K562 (cell line): ENCODE data around the gene PPIP5K2. TPM values are rescaled to one million over a fixed set of nuclear protein-coding genes. Genes with fewer than 3 reads are reported as not detected.
A peak's percentile ranks its signal among the peaks of the same experiment; 100 is the strongest.

Experiments used
- ATAC-seq: fragments of 200-7000 bp; cut with Tn5 transposase; 3 replicates; pipeline ENCODE4 v1.9.1; 2020; ENCODE audit warnings: moderate library complexity
- BruUV-seq: library from RNA; stranded (reverse); fragments of 400-500 nt; replicated peaks from 2 replicates; lab custom pipeline; 2021; lab: Mats Ljungman, UMichigan
- CTCF ChIA-PET: fragments of 300-600 bp; formaldehyde crosslinking; extraction: SDS; loops from one replicate; lab custom pipeline; 2021; ENCODE audit warnings: low intra/inter-chr PET ratio; lab: Yijun Ruan, JAX
- POLR2A ChIA-PET: fragments of 300-600, 350-650 bp; sonication (Branson Sonifier 250); formaldehyde crosslinking; extraction: SDS; loops from one replicate; lab custom pipeline; 2021; ENCODE audit warnings: antibody characterized with exemption, inconsistent platforms; lab: Yijun Ruan, JAX
- DNase-seq, 4 experiments: peaks; one replicate each; pipeline versions ENCODE4 v3.0.0 to v3.0.0-alpha.2; 2011 to 2018; ENCODE audit warnings: low spot score in 3 of 4, mixed read lengths in 3 of 4; ENCODE audit errors: extremely low read depth in 1 of 4
- FAIRE-seq: peaks from 2 replicates; lab custom pipeline; 2011; peaks lifted over from hg19 to GRCh38; lab: Jason Lieb, UNC
- H2AFZ ChIP-seq: 2 replicates; pipeline ENCODE4 v1.6.0; 2011; ENCODE audit warnings: low read depth, low read length, control low read depth, inconsistent platforms
- H3K27ac ChIP-seq: fragments of 200-600 bp; 3 replicates; pipeline ENCODE4 v1.8.0; 2011; ENCODE audit warnings: low read depth, mild to moderate bottlenecking, control low read depth, inconsistent platforms, low read length, moderate library complexity, mixed read lengths; ENCODE audit errors: extremely low read depth
- H3K27me3 ChIP-seq, 2 experiments: fragments of 300-600 bp in 1 of 2; 2 replicates in 1 of 2; 3 replicates in 1 of 2; pipeline versions ENCODE4 v1.6.0 to v1.8.0; 2011; ENCODE audit warnings: inconsistent platforms in 2 of 2, low read length in 2 of 2, mild to moderate bottlenecking in 1 of 2, mixed read lengths in 1 of 2, moderate library complexity in 1 of 2; ENCODE audit not compliant: control insufficient read depth in 2 of 2, insufficient read depth in 2 of 2
- H3K36me3 ChIP-seq: fragments of 300-600 bp; 3 replicates; pipeline ENCODE4 v1.8.0; 2011; ENCODE audit warnings: mild to moderate bottlenecking, low read length, inconsistent platforms; ENCODE audit not compliant: control insufficient read depth, insufficient read depth
- H3K4me1 ChIP-seq, 2 experiments: fragments of 200-600 bp in 1 of 2; replicated peaks in 1 of 2; 2 replicates in 1 of 2; 3 replicates in 1 of 2; pipeline versions ENCODE4 v1.5.1 to v1.8.0; 2011; ENCODE audit warnings: inconsistent platforms in 2 of 2, low read length in 2 of 2, mild to moderate bottlenecking in 1 of 2, mixed read lengths in 1 of 2, moderate library complexity in 1 of 2; ENCODE audit not compliant: control insufficient read depth in 2 of 2, insufficient read depth in 2 of 2
- H3K4me2 ChIP-seq: 2 replicates; pipeline ENCODE4 v1.6.1; 2011; ENCODE audit warnings: low read length, control low read depth, inconsistent platforms, mixed read lengths; ENCODE audit not compliant: insufficient read depth
- H3K4me3 ChIP-seq: fragments of 200-600 bp; sonication (generic), shearing (Covaris generic); 2 replicates; pipeline ENCODE4 v1.5.1; 2016; ENCODE audit warnings: control low read depth, inconsistent platforms
- H3K79me2 ChIP-seq: fragments of 200-600 bp; 3 replicates; pipeline ENCODE4 v1.8.0; 2011; ENCODE audit warnings: low read length, inconsistent platforms; ENCODE audit not compliant: control insufficient read depth, insufficient read depth
- H3K9ac ChIP-seq, 2 experiments: 2 replicates each; pipeline versions ENCODE4 v1.6.0 to v1.6.1; 2011; ENCODE audit warnings: low read depth in 2 of 2, low read length in 2 of 2, control low read depth in 1 of 2, inconsistent platforms in 1 of 2, mild to moderate bottlenecking in 1 of 2, mixed read lengths in 1 of 2; ENCODE audit not compliant: insufficient read depth in 1 of 2
- H3K9me1 ChIP-seq: one replicate; pipeline ENCODE4 v1.6.0; 2011; ENCODE audit warnings: inconsistent platforms, mild to moderate bottlenecking, low read length, moderate library complexity; ENCODE audit not compliant: control insufficient read depth, insufficient read depth
- H3K9me3 ChIP-seq: replicated peaks from 2 replicates; pipeline ENCODE4 v1.5.1; 2011; ENCODE audit warnings: low read depth, low read length, inconsistent platforms; ENCODE audit not compliant: control insufficient read depth, insufficient read depth
- H4K20me1 ChIP-seq: replicated peaks from 2 replicates; pipeline ENCODE4 v1.6.1; 2011; ENCODE audit warnings: low read length, inconsistent platforms, mixed read lengths; ENCODE audit not compliant: control insufficient read depth, insufficient read depth
- ADNP ChIP-seq: fragments of 200-800 bp; sonication (Bioruptor generic); IDR thresholded peaks from 2 replicates; pipeline ENCODE4 v1.6.1; 2016; ENCODE audit warnings: missing genetic modification characterization, missing compliant biosample characterization
- EP300 ChIP-seq: IDR thresholded peaks from 2 replicates; pipeline ENCODE4 v1.6.1; 2012; ENCODE audit warnings: low read length, improper control_type of control experiment
- LEF1 ChIP-seq: fragments of 450-650 bp; IDR thresholded peaks from 2 replicates; pipeline ENCODE4 v1.6.1; 2016; ENCODE audit warnings: mild to moderate bottlenecking
- POLR2A ChIP-seq: fragments of 450-650 bp; conservative IDR thresholded peaks from 2 replicates; pipeline ENCODE4 v1.6.1; 2016
- RBM39 ChIP-seq: fragments of 200-400 bp; formaldehyde crosslinking; optimal IDR thresholded peaks from 2 replicates; pipeline ENCODE3; 2018; ENCODE audit warnings: low read depth, low read length
- ZFP30 ChIP-seq: fragments of 250-450 bp; sonication (Bioruptor Pico); IDR thresholded peaks from 2 replicates; pipeline ENCODE4 v1.8.0; 2022; ENCODE audit warnings: moderate library complexity, mild to moderate bottlenecking, inconsistent platforms, borderline replicate concordance
- ZNF24 ChIP-seq: fragments of 450-650 bp; IDR thresholded peaks from 2 replicates; pipeline ENCODE4 v1.6.1; 2016
- WGBS: fragments of 100-300 bp; shearing (Covaris generic); methylation state at CpG from one replicate; pipeline ENCODE4 v1.1.6; 2016; ENCODE audit warnings: low coverage, mixed read lengths; ENCODE audit not compliant: insufficient coverage; ENCODE audit errors: missing lambda C conversion rate; 5-methylcytosine and 5-hydroxymethylcytosine counted together
- in situ Hi-C: fragments of 300-500 bp; cut with MboI; formaldehyde crosslinking; loops from 4 replicates; pipeline ENCODE4 v1.15.0; 2018; ENCODE audit warnings: inconsistent platforms, mixed read lengths
- intact Hi-C: fragments of 100-400 bp; cut with micrococcal nuclease; formaldehyde crosslinking; loops from 2 replicates; pipeline ENCODE4 v1.14.2; 2022
- polyA plus RNA-seq, 8 experiments: library from polyadenylated mRNA; depleted of rRNA in 4 of 8; stranded (reverse) in 5 of 8; unstranded in 3 of 8; fragments of >200 nt; fragmentation: Nextera tagmentation in 2 of 8; fragmentation: Illumina TruSeq in 1 of 8; extraction: Ambion mirVana in 2 of 8; extraction: Trizol in 1 of 8; gene quantifications; 2 replicates each; pipeline versions ENCODE4 v1.2.1 to v1.2.3, GENCODE V29; 2011 to 2014; ENCODE audit warnings: inconsistent platforms in 1 of 8, missing spikeins in 1 of 8
- total RNA-seq, 7 experiments: library from RNA; depleted of rRNA in 6 of 7; stranded (reverse); fragments of >200 nt in 6 of 7; fragmentation: Illumina TruSeq in 2 of 7; extraction: Trizol in 2 of 7; gene quantifications; 2 replicates each; pipeline versions ENCODE4 v1.2.1 to v1.2.3, GENCODE V29; 2011 to 2021; ENCODE audit warnings: low replicate concordance in 1 of 7
- TF ChIP-seq, protein P1 (sequence below): fragments of 450-650 bp; IDR thresholded peaks from 2 replicates; pipeline ENCODE4 v1.6.1; 2017; ENCODE audit warnings: mild to moderate bottlenecking, moderate library complexity
- TF ChIP-seq, protein P2 (sequence below): fragments of 250-450 bp; sonication (Bioruptor Pico); IDR thresholded peaks from 2 replicates; pipeline ENCODE4 v1.5.1; 2021; ENCODE audit warnings: mild to moderate bottlenecking

PPIP5K2 gene
- total and polyA plus RNA-seq, 9 of the 15 experiments (the other 6 are each of a cell fraction or from before 2014, with no cell fraction given): 39.4 to 150 (median 99.1) TPM

DNA sequence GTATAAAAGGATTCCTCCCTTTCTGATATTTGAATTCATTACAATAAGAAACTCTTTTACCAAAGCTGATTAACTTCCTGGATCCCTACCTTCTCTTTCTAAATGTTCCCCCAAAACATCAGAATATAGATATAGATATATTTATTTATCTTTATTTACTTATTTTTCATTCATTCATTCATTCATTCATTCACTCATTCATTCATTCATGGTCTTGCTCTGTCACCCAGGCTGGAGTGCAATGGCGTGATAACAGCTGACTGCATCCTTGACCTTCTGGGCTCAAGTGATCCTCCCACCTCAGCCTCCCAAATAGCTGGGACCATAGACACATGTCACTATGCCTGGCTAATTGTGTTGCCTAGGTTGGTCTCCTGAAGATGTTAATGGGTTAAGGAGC, 30.8 kb upstream of the PPIP5K2 start:
- FAIRE-seq (no peak), ATAC-seq (no peak), DNase-seq (no peak)
- no peak overlapping the region for H3K4me3 ChIP-seq
- no peaks in the 10 kb centered on the region for H3K9me1 ChIP-seq
- no peak overlapping the region for H3K9ac ChIP-seq
- BruUV-seq: no TSS peak
- H3K9me3 ChIP-seq: no peaks in the 10 kb centered on the region
- no peak overlapping the region for H3K27ac ChIP-seq
- no peak overlapping the region for H2AFZ ChIP-seq
- H4K20me1 ChIP-seq: no peaks in the 10 kb centered on the region
- WGBS: 33% methylated on average over 1 of the region's 1 CpG
- in situ Hi-C loops: no loop called here
- no peak overlapping the region for H3K4me2 ChIP-seq
- intact Hi-C loops: no loop called here
- 0 out of 3 replicates have a peak, but pooled peaks cover 2% of the 10 kb centered on the region for H3K36me3 ChIP-seq
- no peaks in the 10 kb centered on the region for H3K27me3 ChIP-seq
- CTCF ChIA-PET: interaction anchor here (0.7 kb wide), 1 partner anchor 506 kb away, joined by 3 read pairs; no protein-coding TSS in a partner anchor
- H3K79me2 ChIP-seq: no peaks in the 10 kb centered on the region
- POLR2A ChIA-PET: no interaction called here
- H3K4me1 ChIP-seq: peaks cover 0 to 5% of the 10 kb centered on the region in 2 experiments; a peak in 1 of 5 replicates
- TF ChIP-seq, protein P1, sequence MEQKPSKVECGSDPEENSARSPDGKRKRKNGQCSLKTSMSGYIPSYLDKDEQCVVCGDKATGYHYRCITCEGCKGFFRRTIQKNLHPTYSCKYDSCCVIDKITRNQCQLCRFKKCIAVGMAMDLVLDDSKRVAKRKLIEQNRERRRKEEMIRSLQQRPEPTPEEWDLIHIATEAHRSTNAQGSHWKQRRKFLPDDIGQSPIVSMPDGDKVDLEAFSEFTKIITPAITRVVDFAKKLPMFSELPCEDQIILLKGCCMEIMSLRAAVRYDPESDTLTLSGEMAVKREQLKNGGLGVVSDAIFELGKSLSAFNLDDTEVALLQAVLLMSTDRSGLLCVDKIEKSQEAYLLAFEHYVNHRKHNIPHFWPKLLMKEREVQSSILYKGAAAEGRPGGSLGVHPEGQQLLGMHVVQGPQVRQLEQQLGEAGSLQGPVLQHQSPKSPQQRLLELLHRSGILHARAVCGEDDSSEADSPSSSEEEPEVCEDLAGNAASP: no peak
- TF ChIP-seq ZFP30 (CRISPR knock-in tag) (no peak), POLR2A (no peak), LEF1 (no peak), ADNP (no peak), RBM39 (no peak), ZNF24 (peak; percentile 69; the same call in 1 of the 2 replicates), EP300 (no peak)
- TF ChIP-seq, protein P2, sequence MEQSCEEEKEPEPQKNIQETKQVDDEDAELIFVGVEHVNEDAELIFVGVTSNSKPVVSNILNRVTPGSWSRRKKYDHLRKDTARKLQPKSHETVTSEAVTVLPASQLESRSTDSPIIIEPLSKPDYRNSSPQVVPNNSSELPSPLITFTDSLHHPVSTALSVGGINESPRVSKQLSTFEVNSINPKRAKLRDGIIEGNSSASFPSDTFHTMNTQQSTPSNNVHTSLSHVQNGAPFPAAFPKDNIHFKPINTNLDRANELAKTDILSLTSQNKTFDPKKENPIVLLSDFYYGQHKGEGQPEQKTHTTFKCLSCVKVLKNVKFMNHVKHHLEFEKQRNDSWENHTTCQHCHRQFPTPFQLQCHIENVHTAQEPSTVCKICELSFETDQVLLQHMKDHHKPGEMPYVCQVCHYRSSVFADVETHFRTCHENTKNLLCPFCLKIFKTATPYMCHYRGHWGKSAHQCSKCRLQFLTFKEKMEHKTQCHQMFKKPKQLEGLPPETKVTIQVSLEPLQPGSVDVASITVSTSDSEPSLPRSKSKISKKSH (CRISPR knock-in tag): no peak
